Ishikawa (cell line): ENCODE data around the gene NCR3LG1.

Experiments used
- CEBPB ChIP-seq: IDR thresholded peaks from 2 replicates; pipeline ENCODE4 v1.6.1; 2012
- CREB1 ChIP-seq: IDR thresholded peaks from 2 replicates; pipeline ENCODE4 v1.6.1; 2012; ENCODE audit warnings: low read depth
- EGR1 ChIP-seq: IDR thresholded peaks from 2 replicates; pipeline ENCODE4 v1.6.1; 2012
- EP300 ChIP-seq: IDR thresholded peaks from 2 replicates; pipeline ENCODE4 v1.6.1; 2012; ENCODE audit warnings: borderline replicate concordance
- FOXM1 ChIP-seq: IDR thresholded peaks from 2 replicates; pipeline ENCODE4 v1.6.1; 2012; ENCODE audit warnings: low read depth, borderline replicate concordance
- MAX ChIP-seq: IDR thresholded peaks from 2 replicates; pipeline ENCODE4 v1.6.1; 2012
- NFIC ChIP-seq: IDR thresholded peaks from 2 replicates; pipeline ENCODE4 v1.6.1; 2012
- RAD21 ChIP-seq: IDR thresholded peaks from 2 replicates; pipeline ENCODE4 v1.6.1; 2012; ENCODE audit warnings: low read depth
- REST ChIP-seq: IDR thresholded peaks from 2 replicates; pipeline ENCODE4 v1.6.1; 2012; ENCODE audit warnings: low read depth, mild to moderate bottlenecking
- TAF1 ChIP-seq: IDR thresholded peaks from 2 replicates; pipeline ENCODE4 v1.6.1; 2012; ENCODE audit warnings: low read depth, mild to moderate bottlenecking
- TCF12 ChIP-seq: IDR thresholded peaks from 2 replicates; pipeline ENCODE4 v1.6.1; 2012; ENCODE audit warnings: low read depth
- TEAD4 ChIP-seq: IDR thresholded peaks from 2 replicates; pipeline ENCODE4 v1.6.1; 2012
- USF1 ChIP-seq: IDR thresholded peaks from 2 replicates; pipeline ENCODE4 v1.6.1; 2012
- YY1 ChIP-seq: IDR thresholded peaks from 2 replicates; pipeline ENCODE4 v1.6.1; 2012; ENCODE audit warnings: low read depth
- ZBTB7A ChIP-seq: IDR thresholded peaks from 2 replicates; pipeline ENCODE4 v1.6.1; 2012; ENCODE audit warnings: low read depth

The NCR3LG1 gene

GRCh38 chr11:17328871-17329494 is 22.6 kb upstream of the NCR3LG1 start:
- TF ChIP-seq REST (no peak), MAX (no peak), TCF12 (no peak), EP300 (no peak), ZBTB7A (no peak), USF1 (no peak), FOXM1 (no peak), CEBPB (no peak), TEAD4 (no peak), TAF1 (no peak), RAD21 (no peak), NFIC (no peak), YY1 (no peak), CREB1 (no peak), EGR1 (no peak)

GRCh38 chr11:17331669-17332068 is 19.9 kb upstream of the NCR3LG1 start:
- TF ChIP-seq TEAD4 (no peak), YY1 (no peak), TCF12 (no peak), FOXM1 (no peak), MAX (no peak), EGR1 (no peak), RAD21 (no peak), EP300 (no peak), NFIC (no peak), REST (no peak), TAF1 (no peak), USF1 (no peak)

- TF ChIP-seq REST (no peak), NFIC (no peak), YY1 (no peak), EGR1 (no peak), USF1 (no peak), TAF1 (no peak), MAX (no peak), ZBTB7A (no peak), RAD21 (no peak), CREB1 (no peak), TEAD4 (no peak), EP300 (no peak), TCF12 (no peak), CEBPB (no peak), FOXM1 (no peak)
Observed at GRCh38 chr11:17333799-17334586, 17.6 kb upstream of the NCR3LG1 start.
